H9 (cell line): ENCODE measurements around the gene KIF3B. TPM values are rescaled to one million over a fixed set of nuclear protein-coding genes. Genes with fewer than 3 reads are reported as not detected.

Experiments used
- DNase-seq: peaks from one replicate; pipeline ENCODE4 v3.0.0-alpha.2; 2017
- H2AFZ ChIP-seq: one replicate; pipeline ENCODE4 v1.6.1; 2013; ENCODE audit warnings: mild to moderate bottlenecking, low read length, control low read depth, moderate library complexity
- H2AK5ac ChIP-seq: 2 replicates; pipeline ENCODE4 v1.6.1; 2013; ENCODE audit warnings: low read length, control low read depth, mixed read lengths; ENCODE audit not compliant: insufficient read length
- H2BK120ac ChIP-seq: one replicate; pipeline ENCODE4 v1.6.1; 2013; ENCODE audit warnings: low read depth, mild to moderate bottlenecking, low read length, control low read depth, inconsistent platforms; ENCODE audit not compliant: poor library complexity, severe bottlenecking
- H2BK12ac ChIP-seq: 2 replicates; pipeline ENCODE4 v1.6.1; 2013; ENCODE audit warnings: low read length, control low read depth, mixed read lengths, low read depth; ENCODE audit not compliant: insufficient read length
- H2BK15ac ChIP-seq: 2 replicates; pipeline ENCODE4 v1.6.1; 2013; ENCODE audit warnings: low read depth, low read length, control low read depth
- H2BK20ac ChIP-seq: one replicate; pipeline ENCODE4 v1.6.1; 2013; ENCODE audit warnings: low read depth, mild to moderate bottlenecking, low read length, control low read depth, inconsistent platforms; ENCODE audit not compliant: poor library complexity, severe bottlenecking
- H2BK5ac ChIP-seq: 2 replicates; pipeline ENCODE4 v1.6.1; 2013; ENCODE audit warnings: low read length, control low read depth, mixed read lengths; ENCODE audit not compliant: insufficient read length
- H3K14ac ChIP-seq: 2 replicates; pipeline ENCODE4 v1.6.1; 2013; ENCODE audit warnings: low read length, control low read depth; ENCODE audit not compliant: insufficient read depth
- H3K18ac ChIP-seq: 2 replicates; pipeline ENCODE4 v1.6.1; 2013; ENCODE audit warnings: low read depth, mild to moderate bottlenecking, mixed read lengths, low read length, control low read depth; ENCODE audit not compliant: insufficient read length
- H3K23ac ChIP-seq: 2 replicates; pipeline ENCODE4 v1.6.1; 2013; ENCODE audit warnings: low read length, control low read depth, mixed read lengths, low read depth; ENCODE audit not compliant: insufficient read length
- H3K23me2 ChIP-seq: 2 replicates; pipeline ENCODE4 v1.6.1; 2013; ENCODE audit warnings: low read depth, mild to moderate bottlenecking, mixed read lengths, low read length, control low read depth; ENCODE audit not compliant: insufficient read length, poor library complexity, severe bottlenecking
- H3K27ac ChIP-seq: 2 replicates; pipeline ENCODE4 v1.5.1; 2013; ENCODE audit warnings: low read length, control low read depth, mixed read lengths, low read depth; ENCODE audit not compliant: insufficient read length
- H3K27me3 ChIP-seq: 2 replicates; pipeline ENCODE4 v1.6.1; 2013; ENCODE audit warnings: low read length, control low read depth, inconsistent platforms; ENCODE audit not compliant: insufficient read depth
- H3K4ac ChIP-seq: 2 replicates; pipeline ENCODE4 v1.6.1; 2013; ENCODE audit warnings: low read depth, mild to moderate bottlenecking, control low read depth, inconsistent platforms, low read length, moderate library complexity
- H3K4me1 ChIP-seq: 2 replicates; pipeline ENCODE4 v1.6.1; 2013; ENCODE audit warnings: low read length, control low read depth, inconsistent platforms; ENCODE audit not compliant: insufficient read depth
- H3K4me2 ChIP-seq: 2 replicates; pipeline ENCODE4 v1.6.1; 2013; ENCODE audit warnings: low read length, control low read depth, mixed read lengths; ENCODE audit not compliant: insufficient read length, insufficient read depth
- H3K56ac ChIP-seq: 2 replicates; pipeline ENCODE4 v1.6.1; 2013; ENCODE audit warnings: low read depth, mild to moderate bottlenecking, mixed read lengths, low read length, control low read depth; ENCODE audit not compliant: insufficient read length
- H3K79me1 ChIP-seq: 2 replicates; pipeline ENCODE4 v1.6.1; 2013; ENCODE audit warnings: low read depth, mild to moderate bottlenecking, moderate library complexity, low read length, control low read depth, inconsistent platforms; ENCODE audit not compliant: insufficient read depth, poor library complexity, severe bottlenecking
- H3K79me2 ChIP-seq: 2 replicates; pipeline ENCODE4 v1.6.1; 2013; ENCODE audit warnings: low read length, control low read depth, inconsistent platforms; ENCODE audit not compliant: insufficient read depth
- H3K9ac ChIP-seq: 2 replicates; pipeline ENCODE4 v1.6.1; 2013; ENCODE audit warnings: low read length, control low read depth, mixed read lengths; ENCODE audit not compliant: insufficient read length; ENCODE audit errors: extremely low read depth
- H3K9me3 ChIP-seq: one replicate; pipeline ENCODE4 v1.6.1; 2013; ENCODE audit warnings: low read depth, low read length, inconsistent platforms; ENCODE audit not compliant: control insufficient read depth
- H3T11ph ChIP-seq: one replicate; pipeline ENCODE4 v1.6.1; 2013; ENCODE audit warnings: mild to moderate bottlenecking, low read length, control low read depth, inconsistent platforms
- H4K20me1 ChIP-seq: one replicate; pipeline ENCODE4 v1.6.1; 2013; ENCODE audit not compliant: control insufficient read depth, insufficient read length, insufficient read depth
- H4K5ac ChIP-seq: 2 replicates; pipeline ENCODE4 v1.6.1; 2013; ENCODE audit warnings: low read depth, mild to moderate bottlenecking, mixed read lengths, low read length, control low read depth; ENCODE audit not compliant: insufficient read length
- H4K8ac ChIP-seq: replicated peaks from 2 replicates; pipeline ENCODE4 v1.6.1; 2013; ENCODE audit warnings: low read length, control low read depth, mixed read lengths, low read depth; ENCODE audit not compliant: insufficient read length
- H4K91ac ChIP-seq: 2 replicates; pipeline ENCODE4 v1.6.1; 2013; ENCODE audit warnings: low read depth, mild to moderate bottlenecking, moderate library complexity, mixed read lengths, low read length, control low read depth; ENCODE audit not compliant: insufficient read length
- H3K27ac Mint-ChIP-seq, 3 experiments: 2 replicates in 2 of 3; 3 replicates in 1 of 3; pipeline ENCODE4 v1.8.0; 2020 to 2021; ENCODE audit warnings: mixed read lengths in 3 of 3, mild to moderate bottlenecking in 1 of 3, moderate library complexity in 1 of 3
- H3K27me3 Mint-ChIP-seq: 2 replicates; pipeline ENCODE4 v1.8.0; 2021; ENCODE audit warnings: low read depth, mild to moderate bottlenecking, moderate library complexity, mixed read lengths
- H3K36me3 Mint-ChIP-seq, 3 experiments: 2 replicates in 2 of 3; 3 replicates in 1 of 3; pipeline ENCODE4 v1.8.0; 2020 to 2021; ENCODE audit warnings: low read depth in 3 of 3, mixed read lengths in 3 of 3; ENCODE audit not compliant: insufficient read depth in 1 of 3
- H3K4me1 Mint-ChIP-seq, 2 experiments: 2 replicates each; pipeline ENCODE4 v1.8.0; 2020; ENCODE audit warnings: mixed read lengths in 2 of 2
- H3K4me3 Mint-ChIP-seq, 2 experiments: 2 replicates in 1 of 2; 3 replicates in 1 of 2; pipeline ENCODE4 v1.8.0; 2020 to 2021; ENCODE audit warnings: mild to moderate bottlenecking in 2 of 2, mixed read lengths in 2 of 2, moderate library complexity in 1 of 2
- H3K9me3 Mint-ChIP-seq, 2 experiments: 2 replicates in 1 of 2; 3 replicates in 1 of 2; pipeline ENCODE4 v1.8.0; 2020; ENCODE audit warnings: mild to moderate bottlenecking in 2 of 2, mixed read lengths in 2 of 2, moderate library complexity in 1 of 2
- CTCF ChIP-seq: fragments of 200-600 bp; sonication (generic); conservative IDR thresholded peaks from 3 replicates; pipeline ENCODE4 v1.8.0; 2021; ENCODE audit warnings: antibody characterized with exemption, mild to moderate bottlenecking
- WGBS: extraction: QIAGEN DNeasy Blood & Tissue Kit; methylation state at CpG from one replicate; pipeline ENCODE4 v1.1.7; 2013; ENCODE audit warnings: missing lambda C conversion rate, low lambda C conversion rate, mixed read lengths; ENCODE audit not compliant: insufficient read length; ENCODE audit errors: extremely low coverage; 5-methylcytosine and 5-hydroxymethylcytosine counted together
- total RNA-seq: library from RNA; stranded (reverse); gene quantifications from 2 replicates; pipeline ENCODE4 v1.2.1, GENCODE V29; 2021

Gene KIF3B
- total RNA-seq, 1 experiment from 2014 or later = 29.7 TPM

DNA sequence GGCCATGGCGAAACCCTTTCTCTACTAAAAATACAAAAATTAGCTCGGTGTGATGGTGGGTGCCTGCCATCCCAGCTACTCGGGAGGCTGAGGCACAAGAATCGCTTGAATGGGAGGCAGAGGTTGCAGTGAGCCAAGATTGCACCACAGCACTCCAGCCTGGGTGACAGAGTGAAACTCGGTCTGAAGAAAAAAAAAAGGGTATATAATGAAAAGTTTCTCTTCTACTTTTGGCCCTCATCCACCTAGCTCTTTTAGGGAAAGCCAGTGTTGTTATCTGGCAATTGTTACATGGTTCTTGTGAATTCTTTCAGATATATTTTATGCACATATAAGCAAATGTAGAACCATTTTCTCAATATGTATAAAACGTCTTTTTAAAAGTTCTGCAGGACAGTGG is 19.0 kb downstream of the KIF3B start:
- no peaks in the 10 kb centered on the region; the same call in 1 of the 2 replicates for H3K79me2 ChIP-seq
- no CpG with 5 or more reads among the region's 6 CpGs for WGBS
- H4K20me1 ChIP-seq = no peaks in the 10 kb centered on the region

More for the DNA sequence above, 19.0 kb downstream of the KIF3B start:
- Histone ChIP-seq H3T11ph (no peak overlapping the region), H2BK120ac (no peak overlapping the region), H3K9ac (no peak overlapping the region), H3K14ac (no peak overlapping the region), H2AK5ac (no peak overlapping the region), H2BK5ac (no peak overlapping the region), H3K27ac (no peak overlapping the region), H4K8ac (no peak overlapping the region), H2BK15ac (no peak overlapping the region), H3K79me1 (no peaks in the 10 kb centered on the region), H2BK20ac (no peak overlapping the region), H3K23ac (no peak overlapping the region), H3K4me1 (no peaks in the 10 kb centered on the region), H4K5ac (no peak overlapping the region), H3K4me2 (no peak overlapping the region), H3K9me3 (no peaks in the 10 kb centered on the region), H3K27me3 (no peaks in the 10 kb centered on the region), H2AFZ (no peak overlapping the region), H4K91ac (no peak overlapping the region), H3K56ac (no peak overlapping the region), H2BK12ac (no peak overlapping the region), H3K18ac (no peak overlapping the region), H3K4ac (no peak overlapping the region), H3K23me2 (no peaks in the 10 kb centered on the region)
- DNase-seq = no peak
- H3K9me3 Mint-ChIP-seq = no peaks in the 10 kb centered on the region
- H3K4me3 Mint-ChIP-seq = no peak overlapping the region
- peaks cover 0 to 3% of the 10 kb centered on the region in 2 experiments; a peak in 2 of 4 replicates for H3K4me1 Mint-ChIP-seq
- H3K36me3 Mint-ChIP-seq = no peaks in the 10 kb centered on the region
- no peaks in the 10 kb centered on the region for H3K27me3 Mint-ChIP-seq
- H3K27ac Mint-ChIP-seq = no peak overlapping the region
- TF ChIP-seq CTCF = no peak
